Ectodermal cell (in vitro differentiated cells): ENCODE data around the gene ATG9A.
"Not testable (repeated sequence)": the region's sequence is repeated elsewhere in the genome, so short reads cannot be mapped to it uniquely, and the experiment has no call there.

Experiments
- H3K27ac ChIP-seq: 2 replicates; pipeline ENCODE4 v1.7.0; 2013; ENCODE audit warnings: mild to moderate bottlenecking, low read depth, low read length; ENCODE audit not compliant: insufficient read depth, poor library complexity, severe bottlenecking
- H3K27me3 ChIP-seq: 2 replicates; pipeline ENCODE4 v1.7.0; 2013; ENCODE audit warnings: mild to moderate bottlenecking, low read length; ENCODE audit not compliant: insufficient read depth, control insufficient read depth, poor library complexity, severe bottlenecking
- H3K36me3 ChIP-seq: one replicate; pipeline ENCODE4 v1.7.0; 2013; ENCODE audit warnings: low read length; ENCODE audit not compliant: control insufficient read depth, insufficient read depth
- H3K4me1 ChIP-seq: one replicate; pipeline ENCODE4 v1.7.0; 2013; ENCODE audit warnings: low read length; ENCODE audit not compliant: control insufficient read depth, insufficient read depth
- H3K4me3 ChIP-seq: 2 replicates; pipeline ENCODE4 v1.7.0; 2013; ENCODE audit warnings: low read depth, low read length, control low read depth; ENCODE audit not compliant: insufficient read depth
- H3K9me3 ChIP-seq: 2 replicates; pipeline ENCODE4 v1.7.0; 2013; ENCODE audit warnings: mild to moderate bottlenecking, low read length, moderate library complexity; ENCODE audit not compliant: control insufficient read depth
- WGBS, 2 experiments: methylation state at CpG; one replicate each; pipeline ENCODE4 v1.1.7; 2013; ENCODE audit warnings: missing lambda C conversion rate in 2 of 2; 5-methylcytosine and 5-hydroxymethylcytosine counted together

Gene ATG9A

DNA sequence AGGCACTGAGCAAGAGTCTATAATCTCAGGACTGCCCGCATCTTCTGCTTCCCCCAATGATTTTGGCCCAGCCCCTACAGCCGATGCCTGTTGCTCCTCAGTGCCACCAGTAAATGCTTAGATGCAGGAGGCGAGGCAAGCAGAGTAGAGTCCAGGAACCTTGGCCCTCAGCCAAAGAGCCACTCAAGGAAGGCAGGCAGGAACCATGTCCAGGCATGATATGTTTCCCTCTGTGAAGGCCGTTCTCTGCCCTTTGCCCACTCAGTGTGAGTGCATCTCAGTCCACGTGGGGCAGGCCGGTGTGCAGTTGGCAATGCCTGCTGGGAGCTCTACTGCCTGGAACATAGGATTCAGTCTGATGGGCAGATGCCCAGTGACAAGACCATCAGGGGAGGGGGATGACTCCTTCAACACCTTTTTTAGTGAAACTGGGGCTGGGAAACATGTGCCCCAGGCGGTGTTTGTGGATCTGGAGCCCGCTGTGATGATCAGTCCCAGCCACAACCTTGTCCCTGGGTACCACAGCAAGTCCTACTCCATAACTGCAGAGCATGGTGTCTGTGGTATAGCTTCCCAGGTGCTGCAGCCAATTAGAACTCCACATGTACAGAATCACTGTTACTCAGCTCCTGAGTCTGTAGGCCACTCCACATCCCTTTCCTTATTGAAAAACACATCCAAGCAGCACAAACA, 40.1 kb upstream of the ATG9A start:
- H3K27me3 ChIP-seq: peaks cover 5% of the 10 kb centered on the region
- H3K9me3 ChIP-seq: no peaks in the 10 kb centered on the region
- no peaks in the 10 kb centered on the region for H3K36me3 ChIP-seq
- no peak overlapping the region for H3K27ac ChIP-seq
- no peak overlapping the region for H3K4me3 ChIP-seq
- peaks cover 4% of the 10 kb centered on the region for H3K4me1 ChIP-seq
- WGBS, 2 experiments: 87 to 89% methylated on average over 8 of the region's 8 CpGs

DNA sequence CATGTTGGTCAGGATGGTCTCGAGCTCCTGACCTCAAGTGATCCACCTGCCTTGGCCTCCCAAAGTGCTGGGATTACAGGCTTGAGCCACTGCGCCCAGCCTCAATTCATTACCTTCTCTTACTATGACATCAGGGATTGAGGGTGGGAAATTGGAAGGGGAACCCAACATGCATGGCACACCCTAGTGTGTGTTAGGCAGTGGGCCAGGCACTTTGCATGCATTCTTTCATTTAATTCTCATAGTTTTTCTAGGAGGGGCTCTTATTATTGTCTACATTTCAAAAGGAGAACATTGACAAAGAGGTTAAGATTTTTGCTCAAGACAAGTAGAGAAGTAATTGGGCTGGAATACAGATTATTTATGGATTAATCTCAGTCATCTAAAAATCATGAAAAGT, 38.9 kb upstream of the ATG9A start:
- WGBS, 2 experiments: 86 to 90% methylated on average over 2 of the region's 2 CpGs
- peaks cover 4% of the 10 kb centered on the region for H3K4me1 ChIP-seq
- no peak overlapping the region for H3K4me3 ChIP-seq
- no peak overlapping the region for H3K27ac ChIP-seq
- no peaks in the 10 kb centered on the region for H3K36me3 ChIP-seq
- H3K27me3 ChIP-seq: peaks cover 5% of the 10 kb centered on the region
- no peaks in the 10 kb centered on the region for H3K9me3 ChIP-seq

DNA sequence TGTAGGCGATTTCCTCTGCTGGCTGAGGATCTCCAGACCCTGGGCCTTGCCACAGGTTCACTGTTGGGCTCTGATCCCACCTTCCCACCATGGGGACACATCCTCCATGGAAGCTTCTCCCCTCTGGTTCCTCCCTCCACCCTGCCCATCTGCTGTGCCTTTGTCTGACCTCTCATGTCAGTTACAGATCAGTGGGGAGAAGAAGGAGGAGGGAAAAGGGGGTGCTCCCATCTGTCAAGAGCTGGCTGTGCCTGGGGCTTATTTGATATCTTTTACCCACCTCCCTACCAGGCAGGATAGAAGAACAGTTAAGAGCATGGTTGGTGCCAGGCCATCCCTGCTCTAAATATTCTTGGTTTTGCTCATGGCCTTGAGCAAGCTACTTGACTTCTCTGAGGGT, 37.5 kb upstream of the ATG9A start:
- H3K4me3 ChIP-seq: no peak overlapping the region
- H3K9me3 ChIP-seq: no peaks in the 10 kb centered on the region
- no peaks in the 10 kb centered on the region for H3K36me3 ChIP-seq
- peaks cover 9% of the 10 kb centered on the region for H3K27me3 ChIP-seq
- H3K27ac ChIP-seq: no peak overlapping the region
- H3K4me1 ChIP-seq: peaks cover 4% of the 10 kb centered on the region
- WGBS, 2 experiments: 87 to 90% methylated on average over 1 of the region's 1 CpG

DNA sequence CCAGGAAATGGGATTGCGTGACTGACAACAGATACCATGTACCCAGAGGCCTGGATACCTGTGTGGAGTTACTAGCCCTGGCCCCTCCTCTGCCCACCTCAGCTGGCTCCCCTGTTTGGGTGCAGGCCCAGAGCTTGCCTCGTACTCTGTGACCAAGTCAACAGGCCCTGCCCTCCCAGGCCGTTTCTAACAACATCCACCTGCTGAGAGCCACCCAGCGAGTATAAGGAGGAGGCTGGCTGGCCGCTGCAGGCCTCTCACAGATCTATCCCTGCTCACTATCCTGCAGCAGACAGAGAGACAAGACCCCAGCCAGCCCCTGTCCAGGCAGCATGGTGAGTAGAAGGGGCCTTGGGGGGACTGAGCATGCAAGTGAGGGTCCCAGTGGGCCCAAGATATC, 36.8 kb upstream of the ATG9A start:
- Histone ChIP-seq H3K4me1 (peaks cover 4% of the 10 kb centered on the region), H3K27ac (no peak overlapping the region), H3K27me3 (peaks cover 15% of the 10 kb centered on the region), H3K36me3 (no peaks in the 10 kb centered on the region), H3K9me3 (no peaks in the 10 kb centered on the region), H3K4me3 (no peak overlapping the region)
- WGBS, 2 experiments: 37 to 49% methylated on average over 5 of the region's 5 CpGs

DNA sequence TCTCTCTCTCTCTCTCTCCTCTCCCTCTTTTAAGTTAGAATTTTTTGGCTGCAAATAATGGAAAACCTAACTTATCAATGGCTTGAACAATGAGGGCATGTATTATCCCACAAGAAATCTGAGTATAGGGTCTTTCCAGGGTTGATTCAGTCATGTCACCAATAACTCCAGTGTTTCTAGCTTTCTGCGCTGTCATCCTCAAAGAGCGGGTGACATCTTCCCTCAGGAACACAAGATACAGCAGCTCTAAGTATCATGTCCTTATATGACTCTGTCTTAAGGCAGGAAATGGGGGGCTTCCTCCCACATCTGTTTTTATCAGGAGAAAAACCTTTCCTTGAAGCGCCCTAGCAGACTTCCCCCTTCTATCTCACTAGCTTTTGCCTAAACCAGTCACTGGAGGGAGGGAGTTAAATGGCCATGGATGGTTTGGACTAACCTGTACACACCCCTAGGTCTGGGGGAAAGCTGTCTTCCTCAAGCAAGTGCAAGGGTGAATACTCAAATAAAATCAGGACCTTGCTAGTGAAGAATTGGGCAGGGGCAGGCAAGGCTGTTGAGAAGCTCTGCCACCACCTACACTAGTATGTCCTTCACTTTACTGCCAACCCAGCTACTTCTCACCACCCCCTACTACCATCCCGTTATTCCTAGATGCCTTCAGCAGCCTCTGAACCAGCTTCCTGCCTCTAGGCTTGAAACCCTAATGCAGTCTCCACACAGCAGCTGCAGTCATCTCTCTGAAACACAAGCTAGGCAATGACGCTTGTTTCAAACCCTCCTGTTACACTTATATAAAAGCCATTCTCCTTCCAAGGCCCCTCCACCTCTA, 31.8 kb upstream of the ATG9A start:
- WGBS, 2 experiments: 86 to 89% methylated on average over 5 of the region's 5 CpGs
- Histone ChIP-seq H3K27me3 (peaks cover 35% of the 10 kb centered on the region), H3K27ac (no peak overlapping the region), H3K4me1 (peaks cover 1% of the 10 kb centered on the region), H3K36me3 (no peaks in the 10 kb centered on the region), H3K9me3 (no peaks in the 10 kb centered on the region), H3K4me3 (no peak overlapping the region)

DNA sequence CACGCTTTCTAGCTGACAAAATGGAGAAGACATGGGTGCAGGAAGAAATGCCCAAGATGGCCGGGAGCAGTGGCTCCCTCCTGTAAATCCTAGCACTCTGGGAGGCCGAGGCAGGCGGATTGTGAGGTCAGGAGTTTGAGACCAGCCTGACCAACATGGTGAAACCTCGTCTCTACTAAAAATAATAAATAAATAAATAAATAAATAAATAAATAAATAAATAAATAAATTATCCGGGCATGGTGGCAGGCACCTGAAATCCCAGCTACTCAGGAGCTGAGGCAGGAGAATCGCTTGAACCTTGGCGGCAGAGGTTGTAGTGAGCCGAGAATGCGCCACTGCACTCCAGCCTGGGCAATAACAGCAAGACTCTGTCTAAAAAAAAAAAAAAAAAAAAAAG, 29.5 kb upstream of the ATG9A start:
- 86 to 93% methylated on average over 9 of the region's 10 CpGs for WGBS, 2 experiments
- not testable (repeated sequence) for H3K9me3 ChIP-seq, H3K4me1 ChIP-seq, H3K36me3 ChIP-seq, H3K4me3 ChIP-seq, H3K27ac ChIP-seq
- H3K27me3 ChIP-seq: peaks cover 58% of the 10 kb centered on the region

DNA sequence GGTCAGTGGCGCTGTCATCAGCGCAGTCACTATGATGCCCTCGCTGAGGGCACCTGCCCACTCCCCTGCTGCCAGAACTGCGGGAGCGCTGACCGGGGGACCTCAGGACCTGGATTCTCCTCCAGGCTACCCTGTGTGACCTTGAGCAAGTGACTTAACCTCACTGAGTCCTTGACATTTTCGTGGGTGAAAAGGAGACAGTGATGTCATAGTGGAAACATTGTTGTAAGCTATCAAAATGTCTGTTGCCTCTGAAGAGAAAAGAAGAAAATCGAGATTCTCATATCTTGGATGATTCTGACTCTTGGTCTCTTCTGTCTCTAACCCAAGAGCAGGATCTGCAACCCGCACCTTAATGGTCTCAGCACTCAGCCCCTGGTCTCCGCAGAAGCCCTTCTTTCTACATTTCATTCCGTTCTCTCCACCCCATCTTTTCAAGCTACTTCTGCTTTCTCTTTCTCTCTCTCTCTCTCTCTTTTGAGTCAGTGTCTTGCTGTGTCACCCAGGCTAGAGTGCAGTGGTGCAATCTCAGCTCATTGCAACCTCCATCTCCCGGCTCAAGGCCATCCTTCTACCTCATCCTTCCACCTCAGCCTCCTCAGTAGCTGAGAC, 25.3 kb upstream of the ATG9A start:
- peaks cover 73% of the 10 kb centered on the region for H3K27me3 ChIP-seq
- WGBS, 2 experiments: 30 to 32% methylated on average over 12 of the region's 12 CpGs
- no peak overlapping the region for H3K27ac ChIP-seq
- H3K9me3 ChIP-seq: no peaks in the 10 kb centered on the region
- H3K4me3 ChIP-seq: peak overlapping the region; percentile 6
- H3K4me1 ChIP-seq: peaks cover 14% of the 10 kb centered on the region
- no peaks in the 10 kb centered on the region for H3K36me3 ChIP-seq

DNA sequence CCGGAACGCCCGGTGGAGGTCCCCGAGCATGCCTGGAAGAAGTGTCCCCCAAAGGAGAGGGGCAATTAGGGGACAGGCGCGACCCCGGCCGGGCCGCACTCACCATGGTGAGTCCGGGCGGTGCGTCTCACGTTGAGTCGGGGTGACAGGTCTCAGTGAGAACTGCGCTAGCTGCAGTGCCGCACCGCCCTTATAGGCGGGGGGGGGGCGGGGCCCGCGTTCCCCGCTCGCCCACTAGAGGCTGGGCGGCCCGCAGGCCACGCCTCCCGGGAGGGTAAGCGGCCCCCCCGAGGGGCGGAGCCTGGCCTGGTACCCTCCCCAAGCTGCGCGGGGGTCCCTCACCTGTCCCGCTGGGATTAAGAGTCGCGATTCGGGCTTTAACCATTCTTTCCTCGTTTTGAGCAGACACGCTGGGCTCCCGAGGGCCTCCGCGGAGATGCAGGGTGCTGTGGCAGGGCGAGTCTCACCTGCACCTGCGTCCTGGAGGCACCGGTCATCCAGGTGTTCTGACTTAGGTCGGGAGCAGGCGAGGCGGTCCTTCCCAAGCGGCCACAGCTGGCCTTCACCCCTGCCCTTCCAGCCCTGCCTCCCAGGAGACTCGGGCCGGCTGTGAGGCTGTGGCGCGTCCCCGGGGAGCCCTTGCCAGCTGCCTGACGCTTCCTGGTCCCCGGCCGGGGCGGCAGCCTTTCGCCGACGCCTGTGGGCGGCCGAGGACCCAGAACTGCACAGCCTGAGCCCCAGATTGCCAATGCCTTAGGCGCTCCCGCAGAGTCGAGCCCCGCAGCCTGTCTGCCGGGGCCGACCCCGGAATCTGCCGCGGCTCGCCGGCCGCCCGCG, 24.5 kb upstream of the ATG9A start, which contains the start of gene TUBA4A:
TSS of gene TUBA4A (minus strand) at position 166 of the 837 bp plus-strand sequence. CDS start at position 106, 60 bp downstream.
- no peak within 1 kb of the TSS for H3K27ac ChIP-seq
- H3K4me3 ChIP-seq: peak within 1 kb of the TSS; percentile 20
- peaks cover 14% of the 10 kb centered on the region for H3K4me1 ChIP-seq
- 1 to 2% methylated on average over 76 of the region's 76 CpGs for WGBS, 2 experiments
- H3K9me3 ChIP-seq: no peaks in the 10 kb centered on the region
- peaks cover 66% of the 10 kb centered on the region for H3K27me3 ChIP-seq
- H3K36me3 ChIP-seq: no peaks in the 10 kb centered on the region

DNA sequence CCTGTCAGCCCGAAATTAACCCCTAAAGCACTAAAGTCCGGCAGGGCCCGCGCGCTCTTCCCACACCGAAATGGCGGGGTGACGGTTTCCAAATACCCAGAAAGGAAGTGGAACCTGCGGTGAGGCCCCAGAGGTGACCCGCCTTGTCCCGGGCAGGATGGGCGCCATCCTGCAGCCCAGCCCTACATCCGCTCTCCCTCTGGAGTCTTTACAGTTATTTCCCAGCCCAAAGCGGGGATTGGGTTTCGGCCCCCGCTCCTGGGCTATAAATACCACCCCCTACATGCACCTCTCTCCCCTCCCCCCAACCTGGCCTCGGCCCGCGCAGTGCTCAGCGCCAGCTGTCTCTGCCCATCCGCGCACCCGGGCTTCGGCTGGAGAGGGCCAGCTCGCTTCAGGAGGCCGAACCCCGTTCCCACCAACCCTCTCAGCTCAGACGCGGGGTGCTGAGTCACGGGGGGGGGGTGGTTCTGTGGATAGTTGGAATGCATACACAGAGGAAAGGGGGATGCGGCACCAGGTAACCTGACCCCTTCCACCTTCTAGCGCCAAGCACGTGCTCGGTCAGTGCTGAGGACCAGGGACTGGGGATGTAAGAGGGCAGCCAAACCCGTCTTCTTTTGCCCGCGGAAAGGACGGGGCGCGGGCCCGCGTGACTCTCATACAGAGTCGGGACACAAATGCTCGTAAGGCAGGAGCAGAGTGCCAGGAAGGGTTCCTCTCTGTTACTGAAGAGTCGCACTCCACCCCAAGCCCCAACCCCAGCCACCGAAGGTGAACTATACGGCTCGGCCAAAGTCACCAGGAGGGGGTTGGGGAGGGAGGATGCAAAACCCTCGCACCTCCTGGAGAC, 23.7 kb upstream of the ATG9A start, which contains the start of gene TUBA4B:
TSS of gene TUBA4B (plus strand) at position 344 of the 853 bp plus-strand sequence. CDS start at position 509, 165 bp downstream.
- Histone ChIP-seq H3K4me3 (peak within 1 kb of the TSS; percentile 20), H3K27ac (no peak within 1 kb of the TSS), H3K4me1 (peaks cover 14% of the 10 kb centered on the region), H3K9me3 (no peaks in the 10 kb centered on the region), H3K27me3 (peaks cover 62% of the 10 kb centered on the region), H3K36me3 (no peaks in the 10 kb centered on the region)
- 1 to 2% methylated on average over 49 of the region's 49 CpGs for WGBS, 2 experiments
